ENCODE results near the gene LIPC. TPM values are rescaled to one million over a fixed set of nuclear protein-coding genes. Genes with fewer than 3 reads are reported as not detected.

The LIPC gene
- total and polyA plus RNA-seq, 8 donors, result 0.23 to 7.5 (median 0.76) TPM; not detected in 4

DNA sequence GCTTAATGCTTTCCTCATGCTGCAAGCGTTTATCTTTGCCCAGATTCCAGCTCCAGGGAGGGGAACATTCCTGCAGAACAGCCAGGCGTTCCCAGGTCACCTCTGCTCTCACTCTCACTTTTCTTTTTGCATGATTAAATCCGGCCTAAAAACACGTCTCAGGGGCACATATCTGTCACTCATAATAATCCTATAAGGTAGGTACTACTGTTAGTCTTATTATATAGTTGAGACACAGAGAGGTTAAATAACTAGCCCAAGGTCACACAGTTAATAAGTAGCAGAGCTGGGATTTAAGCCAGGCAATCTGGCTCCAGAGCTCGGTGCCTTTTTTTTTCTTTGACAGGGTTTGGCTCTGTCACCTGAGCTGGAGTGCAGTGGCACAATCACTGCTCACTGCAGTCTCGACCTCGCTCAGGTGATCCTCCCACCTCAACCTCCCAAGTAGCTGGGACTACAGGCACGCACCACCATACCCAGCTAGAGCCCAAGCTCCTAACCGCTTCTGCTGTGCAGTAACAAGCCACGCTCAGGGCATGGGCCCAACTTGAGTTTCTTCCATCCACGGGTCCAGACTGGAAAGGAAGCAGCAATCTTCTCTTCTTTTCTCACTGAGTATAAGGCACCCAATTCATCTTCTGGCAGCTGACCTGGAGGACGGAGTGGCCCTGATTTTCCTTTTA is 96.5 kb downstream of the LIPC start:
- DNase-seq, result peak; percentile 62 to 85
- Histone ChIP-seq H3K9me3 (no peaks in the 10 kb centered on the region), H3K36me3 (no peaks in the 10 kb centered on the region), H3K4me1 (peaks cover 9 to 23% (median 22%) of the 10 kb centered on the region in 4 donors), H3K27ac (peak overlapping the region; percentile 70 to 84 (median 78)), H3K27me3 (no peaks in the 10 kb centered on the region), H3K4me3 (no peak overlapping the region)
- TF ChIP-seq EP300 (IDR thresholded peaks at IDR 0.05), result no peak
- TF ChIP-seq, protein P1, sequence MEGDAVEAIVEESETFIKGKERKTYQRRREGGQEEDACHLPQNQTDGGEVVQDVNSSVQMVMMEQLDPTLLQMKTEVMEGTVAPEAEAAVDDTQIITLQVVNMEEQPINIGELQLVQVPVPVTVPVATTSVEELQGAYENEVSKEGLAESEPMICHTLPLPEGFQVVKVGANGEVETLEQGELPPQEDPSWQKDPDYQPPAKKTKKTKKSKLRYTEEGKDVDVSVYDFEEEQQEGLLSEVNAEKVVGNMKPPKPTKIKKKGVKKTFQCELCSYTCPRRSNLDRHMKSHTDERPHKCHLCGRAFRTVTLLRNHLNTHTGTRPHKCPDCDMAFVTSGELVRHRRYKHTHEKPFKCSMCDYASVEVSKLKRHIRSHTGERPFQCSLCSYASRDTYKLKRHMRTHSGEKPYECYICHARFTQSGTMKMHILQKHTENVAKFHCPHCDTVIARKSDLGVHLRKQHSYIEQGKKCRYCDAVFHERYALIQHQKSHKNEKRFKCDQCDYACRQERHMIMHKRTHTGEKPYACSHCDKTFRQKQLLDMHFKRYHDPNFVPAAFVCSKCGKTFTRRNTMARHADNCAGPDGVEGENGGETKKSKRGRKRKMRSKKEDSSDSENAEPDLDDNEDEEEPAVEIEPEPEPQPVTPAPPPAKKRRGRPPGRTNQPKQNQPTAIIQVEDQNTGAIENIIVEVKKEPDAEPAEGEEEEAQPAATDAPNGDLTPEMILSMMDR (IDR thresholded peaks at IDR 0.05), result no peak
- peak in 2 of 3 donors; percentile 12 to 28 for TF ChIP-seq POLR2AphosphoS5 (IDR thresholded peaks at IDR 0.05)
- TF ChIP-seq POLR2A (IDR thresholded peaks at IDR 0.05), result no peak
- WGBS, 5 donors, result 46 to 58% (median 46%) methylated on average over 12 of the region's 12 CpGs
- intact Hi-C loops (cut with DNase I; ENCODE audit: low total_unique reads), result no loop called here

DNA sequence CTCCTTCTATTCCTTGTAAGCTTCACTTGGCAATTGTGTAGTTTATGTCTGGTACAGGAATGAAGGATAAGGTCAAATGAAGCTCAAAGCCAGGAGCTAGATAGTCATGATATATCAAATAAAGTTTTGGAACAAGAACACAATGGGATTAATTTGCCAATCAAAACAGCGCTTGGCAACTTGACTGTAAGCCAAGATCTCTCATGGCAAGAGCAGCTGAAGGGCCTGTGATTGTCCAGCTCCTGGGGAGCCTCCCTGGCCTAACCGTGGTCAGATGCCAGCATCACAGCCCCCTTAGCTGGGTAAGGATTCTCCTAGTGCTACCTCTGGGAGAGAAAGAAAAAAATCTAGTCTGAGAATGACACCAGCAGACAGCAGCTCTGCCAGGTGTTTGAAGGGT is 97.2 kb downstream of the LIPC start:
- TF ChIP-seq POLR2AphosphoS5 (IDR thresholded peaks at IDR 0.05), result no peak
- TF ChIP-seq, protein P1 (IDR thresholded peaks at IDR 0.05), result no peak
- no peak for TF ChIP-seq POLR2A (IDR thresholded peaks at IDR 0.05)
- TF ChIP-seq EP300 (IDR thresholded peaks at IDR 0.05), result no peak
- peak overlapping the region; percentile 64 to 78 (median 72) for H3K27ac ChIP-seq
- 26 to 52% (median 34%) methylated on average over 2 of the region's 2 CpGs for WGBS, 5 donors
- intact Hi-C loops (cut with DNase I; ENCODE audit: low total_unique reads), result no loop called here
- no peaks in the 10 kb centered on the region for H3K9me3 ChIP-seq
- H3K27me3 ChIP-seq, result no peaks in the 10 kb centered on the region
- no peak for DNase-seq
- H3K4me1 ChIP-seq, result peaks cover 9 to 23% (median 21%) of the 10 kb centered on the region in 4 donors
- H3K36me3 ChIP-seq, result no peaks in the 10 kb centered on the region
- H3K4me3 ChIP-seq, result no peak overlapping the region

DNA sequence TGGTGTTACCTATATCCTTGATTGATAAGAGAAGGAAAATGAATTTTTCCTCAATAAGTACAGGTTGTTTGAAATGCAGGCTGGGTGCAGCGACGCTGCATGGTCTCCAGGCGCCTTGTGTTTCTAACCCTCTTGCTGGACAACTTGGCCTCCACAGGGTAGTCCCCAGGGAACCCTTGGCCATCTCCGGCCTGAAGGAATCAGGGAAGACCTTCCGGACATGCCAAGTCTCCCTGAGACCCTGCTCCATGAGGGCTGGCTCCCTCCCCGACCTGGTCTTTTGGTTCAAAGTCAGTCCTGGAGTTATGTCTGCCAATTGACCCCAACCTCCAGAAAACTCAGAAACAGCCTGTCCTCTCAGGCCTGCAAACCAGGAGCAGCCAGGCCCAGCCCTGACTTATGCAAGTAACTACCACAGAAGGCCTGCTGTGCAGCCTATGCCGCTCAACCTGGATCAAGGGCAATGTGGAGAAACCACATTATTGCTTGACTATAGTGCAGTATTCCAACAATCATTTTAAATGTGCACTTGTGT is 98.3 kb downstream of the LIPC start:
- TF ChIP-seq EP300 (IDR thresholded peaks at IDR 0.05) (no peak), POLR2A (IDR thresholded peaks at IDR 0.05) (no peak), POLR2AphosphoS5 (IDR thresholded peaks at IDR 0.05) (no peak)
- TF ChIP-seq, protein P1 (IDR thresholded peaks at IDR 0.05), result no peak
- H3K4me3 ChIP-seq, result no peak overlapping the region
- peaks cover 9 to 23% (median 21%) of the 10 kb centered on the region in 4 donors for H3K4me1 ChIP-seq
- intact Hi-C loops (cut with DNase I; ENCODE audit: low total_unique reads), result no loop called here
- no peaks in the 10 kb centered on the region for H3K27me3 ChIP-seq
- WGBS, 5 donors, result 73 to 92% (median 83%) methylated on average over 5 to 7 of the region's 7 CpGs
- H3K36me3 ChIP-seq, result no peaks in the 10 kb centered on the region
- H3K27ac ChIP-seq, result no peak overlapping the region
- no peak for DNase-seq
- H3K9me3 ChIP-seq, result no peaks in the 10 kb centered on the region

DNA sequence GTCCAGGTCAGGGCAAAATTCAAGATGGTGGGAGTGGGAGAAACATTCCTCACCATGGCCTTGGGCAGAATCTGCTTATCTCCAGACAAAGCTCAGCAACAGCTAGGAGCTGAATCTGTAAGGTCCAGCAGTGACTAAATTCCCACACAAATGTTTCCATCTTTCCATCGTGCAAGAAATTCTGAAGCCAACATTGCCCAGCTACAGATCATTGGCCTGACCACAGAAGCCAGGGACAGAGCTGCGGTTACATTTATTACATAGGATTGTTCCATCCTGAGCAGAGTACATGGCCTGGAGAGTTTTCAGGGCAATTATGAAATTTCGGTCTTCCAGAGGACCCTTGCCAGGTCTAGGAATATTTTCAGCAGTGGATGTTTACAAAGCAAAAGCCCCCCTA is 100.3 kb downstream of the LIPC start:
- peaks cover 8 to 19% (median 18%) of the 10 kb centered on the region in 4 donors for H3K4me1 ChIP-seq
- H3K27ac ChIP-seq, result no peak overlapping the region
- H3K9me3 ChIP-seq, result no peaks in the 10 kb centered on the region
- WGBS, 5 donors, result 92 to 99% (median 96%) methylated on average over 3 of the region's 3 CpGs
- no peak for DNase-seq
- intact Hi-C loops (cut with DNase I; ENCODE audit: low total_unique reads), result no loop called here
- H3K36me3 ChIP-seq, result no peaks in the 10 kb centered on the region
- TF ChIP-seq, protein P1 (IDR thresholded peaks at IDR 0.05), result no peak
- no peak for TF ChIP-seq POLR2AphosphoS5 (IDR thresholded peaks at IDR 0.05)
- no peak for TF ChIP-seq POLR2A (IDR thresholded peaks at IDR 0.05)
- TF ChIP-seq EP300 (IDR thresholded peaks at IDR 0.05), result no peak
- H3K4me3 ChIP-seq, result no peak overlapping the region
- no peaks in the 10 kb centered on the region for H3K27me3 ChIP-seq

All from stomach (tissue), 9 donors.